ENCODE data around the gene PAEP. TPM values are rescaled to one million over a fixed set of nuclear protein-coding genes. Genes with fewer than 3 reads are reported as not detected.

Gene PAEP
- total RNA-seq, 5 donors from 2014 or later (not counting 1 experiment from before 2014, with no cell fraction given) = not detected

- H3K4me1 Mint-ChIP-seq = no peaks in the 10 kb centered on the region
- no peak overlapping the region for H3K4me3 Mint-ChIP-seq
- 76% methylated on average over 1 of the region's 2 CpGs for WGBS (ENCODE audit: insufficient coverage)
- ChIA-PET POLR2A (no interaction called here), CTCF (no interaction called here)
- no peak overlapping the region for H3K4me3 ChIP-seq (ENCODE audit: control insufficient read depth in 1 of 2, extremely low read depth in 1 of 2, low read length in 1 of 2)
- no peaks in the 10 kb centered on the region for H3K36me3 Mint-ChIP-seq
- H3K36me3 ChIP-seq (ENCODE audit: control insufficient read depth in 2 of 2, extremely low read depth in 1 of 2, insufficient read depth in 1 of 2, low read length in 1 of 2) = no peaks in the 10 kb centered on the region
- no peak overlapping the region for H3K27ac ChIP-seq (ENCODE audit: low read length)
- no peak overlapping the region for H3K27ac Mint-ChIP-seq
- no peak for DNase-seq
- H3K4me1 ChIP-seq (ENCODE audit: control insufficient read depth in 1 of 2, extremely low read depth in 1 of 2, insufficient read depth in 2 of 2, low read length in 2 of 2) = no peaks in the 10 kb centered on the region
- peaks cover 0 to 10% of the 10 kb centered on the region in 2 donors for H3K27me3 Mint-ChIP-seq
- no peaks in the 10 kb centered on the region for H3K9me3 ChIP-seq
- ATAC-seq (replicated peaks in 1 of 4) = no peak
- H3K27me3 ChIP-seq (replicated peaks in 1 of 2; ENCODE audit: control insufficient read depth in 2 of 2, extremely low read depth in 1 of 2, insufficient read depth in 2 of 2, low read length in 1 of 2) = peaks cover 0 to 9% of the 10 kb centered on the region in 2 experiments
- H3K9me3 Mint-ChIP-seq = peaks cover 8 to 9% (median 9%) of the 10 kb centered on the region in 3 donors
Measured at GRCh38 chr9:135572233-135572632, 10.7 kb downstream of the PAEP start.

DNA sequence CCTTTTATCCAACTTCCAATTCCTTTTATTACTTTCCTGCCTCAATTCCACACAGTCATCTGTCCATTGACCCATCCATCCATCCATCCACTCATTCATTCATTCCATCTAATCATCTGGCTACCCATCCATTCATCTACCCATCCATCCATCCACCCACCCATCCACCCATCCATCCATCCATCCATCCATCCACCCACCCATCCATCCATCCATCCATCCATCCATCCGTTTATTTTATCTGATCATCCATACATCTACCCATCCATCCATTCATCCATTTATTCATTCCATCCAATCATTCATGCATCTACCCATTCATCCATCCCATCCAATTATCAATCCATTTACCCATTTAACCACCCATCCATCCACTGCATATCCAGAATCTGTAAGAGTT, 11.6 kb downstream of the PAEP start:
- WGBS (ENCODE audit: insufficient coverage) = 94% methylated on average over 1 of the region's 1 CpG
- Mint-ChIP-seq H3K36me3 (no peaks in the 10 kb centered on the region), H3K9me3 (peaks cover 8 to 9% (median 9%) of the 10 kb centered on the region in 3 donors), H3K27me3 (peaks cover 0 to 10% of the 10 kb centered on the region in 2 donors), H3K4me3 (no peak overlapping the region), H3K4me1 (no peaks in the 10 kb centered on the region), H3K27ac (no peak overlapping the region)
- DNase-seq (no peak), ATAC-seq (replicated peaks in 1 of 4) (no peak)
- ChIA-PET CTCF (no interaction called here), POLR2A (no interaction called here)
- H3K27me3 ChIP-seq (replicated peaks in 1 of 2; ENCODE audit: control insufficient read depth in 2 of 2, extremely low read depth in 1 of 2, insufficient read depth in 2 of 2, low read length in 1 of 2) = peaks cover 0 to 9% of the 10 kb centered on the region in 2 experiments
- no peak overlapping the region for H3K27ac ChIP-seq (ENCODE audit: low read length)
- H3K36me3 ChIP-seq (ENCODE audit: control insufficient read depth in 2 of 2, extremely low read depth in 1 of 2, insufficient read depth in 1 of 2, low read length in 1 of 2) = no peaks in the 10 kb centered on the region
- no peak overlapping the region for H3K4me3 ChIP-seq (ENCODE audit: control insufficient read depth in 1 of 2, extremely low read depth in 1 of 2, low read length in 1 of 2)
- no peaks in the 10 kb centered on the region for H3K9me3 ChIP-seq
- no peaks in the 10 kb centered on the region for H3K4me1 ChIP-seq (ENCODE audit: control insufficient read depth in 1 of 2, extremely low read depth in 1 of 2, insufficient read depth in 2 of 2, low read length in 2 of 2)

DNA sequence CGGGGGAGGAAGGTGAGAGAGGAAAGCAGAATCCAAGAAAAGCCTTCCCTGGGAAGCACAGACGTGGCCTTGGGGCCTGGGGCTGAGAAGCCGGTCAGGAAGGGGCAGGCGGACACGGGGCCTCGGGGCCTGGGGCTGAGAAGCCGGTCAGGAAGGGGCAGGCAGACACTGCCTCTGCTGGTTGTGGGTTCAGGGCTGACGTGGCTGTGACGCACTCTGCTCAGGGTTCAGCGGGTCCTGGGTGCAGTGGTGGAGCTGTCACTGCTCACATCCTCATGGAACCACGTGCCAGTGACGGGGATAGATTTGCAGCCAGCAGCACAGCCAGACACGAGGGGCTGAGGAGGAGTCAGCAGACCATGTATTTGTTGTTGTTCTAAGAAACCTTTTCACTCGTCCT, 12.8 kb downstream of the PAEP start:
- no peak overlapping the region for H3K27ac Mint-ChIP-seq
- no peaks in the 10 kb centered on the region for H3K36me3 ChIP-seq (ENCODE audit: control insufficient read depth in 2 of 2, extremely low read depth in 1 of 2, insufficient read depth in 1 of 2, low read length in 1 of 2)
- H3K36me3 Mint-ChIP-seq = no peaks in the 10 kb centered on the region
- POLR2A ChIA-PET = no interaction called here
- H3K27me3 ChIP-seq (replicated peaks in 1 of 2; ENCODE audit: control insufficient read depth in 2 of 2, extremely low read depth in 1 of 2, insufficient read depth in 2 of 2, low read length in 1 of 2) = peaks cover 0 to 9% of the 10 kb centered on the region in 2 experiments
- ATAC-seq (replicated peaks in 1 of 4) = no peak
- CTCF ChIA-PET = no interaction called here
- H3K9me3 Mint-ChIP-seq = peaks cover 2 to 4% (median 3%) of the 10 kb centered on the region in 3 donors
- no peak overlapping the region for H3K4me3 ChIP-seq (ENCODE audit: control insufficient read depth in 1 of 2, extremely low read depth in 1 of 2, low read length in 1 of 2)
- H3K27me3 Mint-ChIP-seq = peaks cover 0 to 5% of the 10 kb centered on the region in 2 donors
- WGBS (ENCODE audit: insufficient coverage) = 77% methylated on average over 14 of the region's 14 CpGs
- H3K4me1 Mint-ChIP-seq = no peaks in the 10 kb centered on the region
- H3K9me3 ChIP-seq = no peaks in the 10 kb centered on the region
- no peaks in the 10 kb centered on the region for H3K4me1 ChIP-seq (ENCODE audit: control insufficient read depth in 1 of 2, extremely low read depth in 1 of 2, insufficient read depth in 2 of 2, low read length in 2 of 2)
- H3K27ac ChIP-seq (ENCODE audit: low read length) = no peak overlapping the region
- no peak for DNase-seq
- no peak overlapping the region for H3K4me3 Mint-ChIP-seq

GRCh38 chr9:135574943-135575342, 13.4 kb downstream of the PAEP start:
- Mint-ChIP-seq H3K27me3 (peaks cover 0 to 4% of the 10 kb centered on the region in 2 donors), H3K4me1 (no peaks in the 10 kb centered on the region), H3K36me3 (no peaks in the 10 kb centered on the region), H3K27ac (no peak overlapping the region), H3K4me3 (no peak overlapping the region), H3K9me3 (no peaks in the 10 kb centered on the region)
- Histone ChIP-seq H3K36me3 (ENCODE audit: control insufficient read depth in 2 of 2, extremely low read depth in 1 of 2, insufficient read depth in 1 of 2, low read length in 1 of 2) (no peaks in the 10 kb centered on the region), H3K9me3 (no peaks in the 10 kb centered on the region), H3K4me1 (ENCODE audit: control insufficient read depth in 1 of 2, extremely low read depth in 1 of 2, insufficient read depth in 2 of 2, low read length in 2 of 2) (no peaks in the 10 kb centered on the region), H3K27me3 (replicated peaks in 1 of 2; ENCODE audit: control insufficient read depth in 2 of 2, extremely low read depth in 1 of 2, insufficient read depth in 2 of 2, low read length in 1 of 2) (peaks cover 0 to 9% of the 10 kb centered on the region in 2 experiments), H3K4me3 (ENCODE audit: control insufficient read depth in 1 of 2, extremely low read depth in 1 of 2, low read length in 1 of 2) (no peak overlapping the region), H3K27ac (ENCODE audit: low read length) (no peak overlapping the region)
- WGBS (ENCODE audit: insufficient coverage) = 89% methylated on average over 12 of the region's 15 CpGs
- ChIA-PET CTCF (no interaction called here), POLR2A (interaction anchor here in 1 of 2 donors (0.6 kb wide), 1 partner anchor 148 kb away, joined by 7 read pairs; no protein-coding TSS in a partner anchor)
- ATAC-seq (replicated peaks in 1 of 4) = no peak
- no peak for DNase-seq

- no peaks in the 10 kb centered on the region for H3K9me3 ChIP-seq
- no peaks in the 10 kb centered on the region for H3K36me3 ChIP-seq (ENCODE audit: control insufficient read depth in 2 of 2, extremely low read depth in 1 of 2, insufficient read depth in 1 of 2, low read length in 1 of 2)
- Mint-ChIP-seq H3K27me3 (peaks cover 0 to 4% of the 10 kb centered on the region in 2 donors), H3K27ac (no peak overlapping the region), H3K36me3 (no peaks in the 10 kb centered on the region), H3K9me3 (no peaks in the 10 kb centered on the region), H3K4me1 (no peaks in the 10 kb centered on the region), H3K4me3 (no peak overlapping the region)
- 75% methylated on average over 20 of the region's 22 CpGs for WGBS (ENCODE audit: insufficient coverage)
- CTCF ChIA-PET = no interaction called here
- H3K4me1 ChIP-seq (ENCODE audit: control insufficient read depth in 1 of 2, extremely low read depth in 1 of 2, insufficient read depth in 2 of 2, low read length in 2 of 2) = no peaks in the 10 kb centered on the region
- DNase-seq = no peak
- peaks cover 0 to 16% of the 10 kb centered on the region in 2 experiments for H3K27me3 ChIP-seq (replicated peaks in 1 of 2; ENCODE audit: control insufficient read depth in 2 of 2, extremely low read depth in 1 of 2, insufficient read depth in 2 of 2, low read length in 1 of 2)
- H3K4me3 ChIP-seq (ENCODE audit: control insufficient read depth in 1 of 2, extremely low read depth in 1 of 2, low read length in 1 of 2) = no peak overlapping the region
- H3K27ac ChIP-seq (ENCODE audit: low read length) = no peak overlapping the region
- ATAC-seq (replicated peaks in 1 of 4) = no peak
- POLR2A ChIA-PET = no interaction called here
Measured at GRCh38 chr9:135575995-135576631, 14.6 kb downstream of the PAEP start.

DNA sequence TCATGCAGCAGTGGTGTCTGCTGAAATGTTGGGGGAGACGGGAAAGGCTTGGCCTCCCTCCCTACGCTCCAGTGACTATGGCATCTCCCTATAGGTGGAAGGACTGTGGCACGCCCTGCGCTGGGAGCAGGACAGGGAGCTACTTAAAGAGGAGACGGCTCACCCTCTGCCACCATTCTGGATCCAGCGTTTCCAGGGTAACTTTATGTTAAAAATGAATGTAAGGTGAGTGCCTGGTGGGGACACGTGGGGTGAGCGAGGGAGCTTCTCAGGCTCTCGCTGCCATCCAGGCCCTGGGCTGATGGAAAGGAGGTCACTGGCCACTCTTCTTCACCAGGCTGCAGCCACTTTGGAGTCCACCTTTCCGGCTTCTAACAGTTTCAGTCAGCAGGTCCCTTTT, 15.7 kb downstream of the PAEP start:
- Histone ChIP-seq H3K27ac (ENCODE audit: low read length) (no peak overlapping the region), H3K4me3 (ENCODE audit: control insufficient read depth in 1 of 2, extremely low read depth in 1 of 2, low read length in 1 of 2) (no peak overlapping the region), H3K27me3 (replicated peaks in 1 of 2; ENCODE audit: control insufficient read depth in 2 of 2, extremely low read depth in 1 of 2, insufficient read depth in 2 of 2, low read length in 1 of 2) (peaks cover 0 to 20% of the 10 kb centered on the region in 2 experiments), H3K9me3 (no peaks in the 10 kb centered on the region), H3K4me1 (ENCODE audit: control insufficient read depth in 1 of 2, extremely low read depth in 1 of 2, insufficient read depth in 2 of 2, low read length in 2 of 2) (no peaks in the 10 kb centered on the region), H3K36me3 (ENCODE audit: control insufficient read depth in 2 of 2, extremely low read depth in 1 of 2, insufficient read depth in 1 of 2, low read length in 1 of 2) (no peaks in the 10 kb centered on the region)
- ChIA-PET POLR2A (no interaction called here), CTCF (no interaction called here)
- no peaks in the 10 kb centered on the region for H3K36me3 Mint-ChIP-seq
- no peak overlapping the region for H3K4me3 Mint-ChIP-seq
- peaks cover 0 to 4% of the 10 kb centered on the region in 2 donors for H3K27me3 Mint-ChIP-seq
- DNase-seq (no peak), ATAC-seq (replicated peaks in 1 of 4) (no peak)
- H3K27ac Mint-ChIP-seq = no peak overlapping the region
- H3K4me1 Mint-ChIP-seq = no peaks in the 10 kb centered on the region
- 86% methylated on average over 7 of the region's 10 CpGs for whole genome bisulfite sequencing (ENCODE audit: insufficient coverage)
- H3K9me3 Mint-ChIP-seq = no peaks in the 10 kb centered on the region

GRCh38 chr9:135579356-135579755, 17.8 kb downstream of the PAEP start:
- Mint-ChIP-seq H3K27me3 (peaks cover 5 to 8% of the 10 kb centered on the region in 2 donors), H3K4me3 (no peak overlapping the region), H3K27ac (no peak overlapping the region), H3K9me3 (no peaks in the 10 kb centered on the region), H3K4me1 (no peaks in the 10 kb centered on the region), H3K36me3 (no peaks in the 10 kb centered on the region)
- ATAC-seq (replicated peaks in 1 of 4) = no peak
- no peaks in the 10 kb centered on the region for H3K4me1 ChIP-seq (ENCODE audit: control insufficient read depth in 1 of 2, extremely low read depth in 1 of 2, insufficient read depth in 2 of 2, low read length in 2 of 2)
- POLR2A ChIA-PET = no interaction called here
- no peak overlapping the region for H3K27ac ChIP-seq (ENCODE audit: low read length)
- WGBS (ENCODE audit: insufficient coverage) = 15% methylated on average over 2 of the region's 2 CpGs
- H3K36me3 ChIP-seq (ENCODE audit: control insufficient read depth in 2 of 2, extremely low read depth in 1 of 2, insufficient read depth in 1 of 2, low read length in 1 of 2) = no peaks in the 10 kb centered on the region
- H3K9me3 ChIP-seq = no peaks in the 10 kb centered on the region
- CTCF ChIA-PET = no interaction called here
- DNase-seq = no peak
- no peak overlapping the region for H3K4me3 ChIP-seq (ENCODE audit: control insufficient read depth in 1 of 2, extremely low read depth in 1 of 2, low read length in 1 of 2)
- peaks cover 0 to 33% of the 10 kb centered on the region in 2 experiments for H3K27me3 ChIP-seq (replicated peaks in 1 of 2; ENCODE audit: control insufficient read depth in 2 of 2, extremely low read depth in 1 of 2, insufficient read depth in 2 of 2, low read length in 1 of 2)
